HepG2 (cell line): Measurements from ENCODE around the gene MCM3AP. TPM values are rescaled to one million over a fixed set of nuclear protein-coding genes. Genes with fewer than 3 reads are reported as not detected.

ENCODE experiments used
- ATAC-seq: fragments of 200-7000 bp; cut with Tn5 transposase; 3 replicates; pipeline ENCODE4 v1.9.1; 2020; ENCODE audit warnings: mild to moderate bottlenecking, moderate library complexity
- BruUV-seq: library from RNA; stranded (reverse); fragments of 400-500 nt; replicated peaks from 2 replicates; lab custom pipeline; 2021; lab: Mats Ljungman, UMichigan
- CTCF ChIA-PET: fragments of 300-600 bp; formaldehyde crosslinking; extraction: SDS; loops from one replicate; lab custom pipeline; 2021; ENCODE audit warnings: low total read pairs, inconsistent platforms, low intra/inter-chr PET ratio; lab: Yijun Ruan, JAX
- POLR2A ChIA-PET: fragments of 350-600 bp; sonication (Branson Sonifier 250); formaldehyde crosslinking; loops from one replicate; lab custom pipeline; 2020; ENCODE audit warnings: antibody characterized with exemption, inconsistent platforms; lab: Yijun Ruan, JAX
- DNase-seq: peaks from one replicate; pipeline ENCODE4 v3.0.0-alpha.2; 2015; ENCODE audit warnings: low spot score
- FAIRE-seq: peaks from 3 replicates; lab custom pipeline; 2011; peaks lifted over from hg19 to GRCh38; lab: Jason Lieb, UNC
- H2AFZ ChIP-seq: one replicate; pipeline ENCODE4 v1.6.1; 2011; ENCODE audit warnings: low read length, inconsistent platforms
- H3K27ac ChIP-seq: fragments of 300-600 bp; 3 replicates; pipeline ENCODE4 v1.8.0; 2011; ENCODE audit warnings: mixed run types, mild to moderate bottlenecking, mixed read lengths, low read length, inconsistent platforms; ENCODE audit not compliant: insufficient read depth; ENCODE audit errors: extremely low read length
- H3K27me3 ChIP-seq, 2 experiments: fragments of 200-600 bp in 1 of 2; 2 replicates in 1 of 2; 3 replicates in 1 of 2; pipeline versions ENCODE4 v1.6.0 to v1.8.0; 2011; ENCODE audit warnings: low read length in 2 of 2, mild to moderate bottlenecking in 2 of 2, moderate library complexity in 2 of 2, inconsistent platforms in 1 of 2; ENCODE audit not compliant: insufficient read depth in 2 of 2, control insufficient read depth in 1 of 2
- H3K36me3 ChIP-seq, 2 experiments: fragments of 200-600 bp in 1 of 2; replicated peaks in 1 of 2; 2 replicates in 1 of 2; 3 replicates in 1 of 2; pipeline versions ENCODE4 v1.5.1 to v1.8.0; 2011; ENCODE audit warnings: low read length in 2 of 2, inconsistent platforms in 1 of 2; ENCODE audit not compliant: insufficient read depth in 2 of 2, control insufficient read depth in 1 of 2
- H3K4me1 ChIP-seq: 2 replicates; pipeline ENCODE4 v1.5.1; 2012; ENCODE audit warnings: low read length, inconsistent platforms; ENCODE audit not compliant: insufficient read depth
- H3K4me2 ChIP-seq: 2 replicates; pipeline ENCODE4 v1.6.0; 2011; ENCODE audit warnings: low read depth, low read length, inconsistent platforms
- H3K4me3 ChIP-seq, 3 experiments: fragments of 200-600 bp in 1 of 3; sonication (generic), shearing (Covaris generic) in 1 of 3; replicated peaks in 1 of 3; 2 replicates each; pipeline ENCODE4 v1.5.1; 2011 to 2016; ENCODE audit warnings: low read length in 3 of 3, inconsistent platforms in 2 of 3, low read depth in 2 of 3, mild to moderate bottlenecking in 2 of 3, control low read depth in 1 of 3, mixed read lengths in 1 of 3; ENCODE audit not compliant: insufficient read depth in 1 of 3
- H3K79me2 ChIP-seq: one replicate; pipeline ENCODE4 v1.6.1; 2011; ENCODE audit warnings: low read length, inconsistent platforms; ENCODE audit not compliant: insufficient read depth
- H3K9ac ChIP-seq: 2 replicates; pipeline ENCODE4 v1.6.0; 2011; ENCODE audit warnings: mild to moderate bottlenecking, low read depth, low read length, inconsistent platforms; ENCODE audit not compliant: insufficient read depth
- H3K9me3 ChIP-seq: 2 replicates; pipeline ENCODE4 v1.5.1; 2012; ENCODE audit warnings: mild to moderate bottlenecking, low read length
- H4K20me1 ChIP-seq: 2 replicates; pipeline ENCODE4 v1.6.0; 2011; ENCODE audit warnings: inconsistent platforms, mild to moderate bottlenecking, low read length, moderate library complexity; ENCODE audit not compliant: insufficient read depth
- BCL6 ChIP-seq: IDR thresholded peaks from 2 replicates; pipeline ENCODE4 v1.6.1; 2016; ENCODE audit warnings: missing genetic modification reagents, missing compliant biosample characterization
- CCDC6 ChIP-seq: sonication (generic); formaldehyde crosslinking; IDR thresholded peaks from 2 replicates; pipeline ENCODE4 v1.8.1; 2022; ENCODE audit warnings: mild to moderate bottlenecking, missing genetic modification reagents, moderate library complexity
- POLR2A ChIP-seq, 2 experiments: IDR thresholded peaks; 2 replicates each; pipeline ENCODE4 v1.6.1; 2011; ENCODE audit warnings: low read depth in 2 of 2, low read length in 2 of 2, mild to moderate bottlenecking in 1 of 2, moderate library complexity in 1 of 2; ENCODE audit not compliant: insufficient read depth in 1 of 2
- SAP130 ChIP-seq: IDR thresholded peaks from 2 replicates; pipeline ENCODE4 v1.6.1; 2016; ENCODE audit warnings: low read depth
- ZSCAN21 ChIP-seq: sonication (generic); formaldehyde crosslinking; IDR thresholded peaks from 2 replicates; pipeline ENCODE4 v1.8.0; 2022; ENCODE audit warnings: mild to moderate bottlenecking, missing genetic modification reagents, moderate library complexity, borderline replicate concordance
- WGBS: methylation state at CpG from one replicate; pipeline ENCODE4 v1.1.6; 2017; ENCODE audit warnings: low lambda C conversion rate; 5-methylcytosine and 5-hydroxymethylcytosine counted together
- in situ Hi-C: cut with HindIII; loops from 2 replicates; pipeline ENCODE4 v1.10.0; 2017; ENCODE audit warnings: low pct_unique_long_range_greater_than_20kb; ENCODE audit not compliant: extremely low pct_ligation_motif_present
- intact Hi-C: fragments of 100-400 bp; cut with micrococcal nuclease; formaldehyde crosslinking; loops from one replicate; pipeline ENCODE4 v1.10.0; 2022; ENCODE audit not compliant: unreplicated experiment
- polyA plus RNA-seq, 8 experiments: library from polyadenylated mRNA; depleted of rRNA in 3 of 8; stranded (reverse) in 7 of 8; unstranded in 1 of 8; fragments of >200 nt; fragmentation: Illumina TruSeq in 4 of 8; extraction: Trizol in 4 of 8; gene quantifications; 2 replicates each; pipeline versions ENCODE4 v1.2.1 to v1.2.3, GENCODE V29; 2011 to 2016; ENCODE audit warnings: low read depth in 4 of 8, missing spikeins in 1 of 8, mixed read lengths in 1 of 8; ENCODE audit not compliant: insufficient read depth in 1 of 8
- total RNA-seq, 5 experiments: library from RNA; depleted of rRNA; stranded (reverse); fragments of >200 nt; fragmentation: Illumina TruSeq; extraction: Trizol; gene quantifications; 2 replicates each; pipeline ENCODE4 v1.2.3, GENCODE V29; 2016; ENCODE audit warnings: low read depth in 1 of 5
- TF ChIP-seq, protein P1 (sequence below): sonication (generic); formaldehyde crosslinking; conservative IDR thresholded peaks from 2 replicates; pipeline ENCODE4 v1.4.0; 2020; ENCODE audit warnings: missing genetic modification reagents
- TF ChIP-seq, protein P2 (sequence below): sonication (generic); formaldehyde crosslinking; IDR thresholded peaks from 2 replicates; pipeline ENCODE4 v1.5.1; 2020; ENCODE audit warnings: missing genetic modification reagents, mild to moderate bottlenecking, borderline replicate concordance
- TF ChIP-seq, protein P3 (sequence below): sonication (generic); formaldehyde crosslinking; IDR thresholded peaks from 2 replicates; pipeline ENCODE4 v1.4.0; 2020; ENCODE audit warnings: mild to moderate bottlenecking, missing genetic modification reagents
- TF ChIP-seq, protein P4 (sequence below): sonication (generic); formaldehyde crosslinking; IDR thresholded peaks from 2 replicates; pipeline ENCODE4 v1.4.0; 2020; ENCODE audit warnings: missing genetic modification reagents

Gene MCM3AP
- total and polyA plus RNA-seq, 2 of the 13 experiments (the other 11 are each of a cell fraction or from before 2014, with no cell fraction given), result 27.0 to 54.7 TPM

DNA sequence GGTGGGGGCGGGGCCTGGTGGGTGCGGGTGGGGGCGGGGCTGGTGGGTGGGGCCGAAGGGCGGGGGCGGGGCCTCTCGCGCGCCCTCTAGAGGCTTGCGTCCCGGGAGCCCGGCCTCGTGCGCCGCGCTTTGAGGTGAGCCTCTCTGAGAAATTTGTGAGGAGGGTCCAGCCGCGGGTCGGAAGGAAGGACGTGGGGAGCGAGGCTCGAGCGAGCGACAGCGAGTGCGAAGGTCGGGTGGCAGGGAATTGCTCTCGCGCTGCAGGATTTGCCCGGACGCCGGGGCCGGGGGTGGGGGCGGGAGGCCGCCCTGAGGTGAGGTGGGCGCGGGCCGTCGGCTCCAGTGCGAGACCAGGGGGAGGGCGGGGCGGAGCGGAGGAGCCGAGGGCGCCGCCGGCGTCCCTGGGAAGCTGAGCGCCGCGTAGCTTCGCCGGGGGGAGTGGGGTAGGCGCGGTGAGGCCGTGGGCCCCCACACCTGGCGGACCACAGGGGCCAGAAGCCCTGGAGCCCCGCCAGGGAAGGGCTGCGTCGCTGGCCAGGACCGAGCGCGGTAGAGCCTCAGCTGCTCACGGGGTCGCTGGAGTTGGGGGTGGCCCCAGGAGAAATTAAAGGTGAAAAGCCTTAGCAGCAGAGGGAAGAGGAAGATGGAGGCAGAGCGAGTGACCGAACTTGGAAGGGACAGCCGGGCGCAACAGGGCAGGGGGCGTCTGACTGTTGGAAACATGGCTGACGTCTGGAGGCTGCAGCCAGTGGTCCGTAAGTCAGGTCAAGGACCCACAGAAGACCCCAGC, 56.1 kb downstream of the MCM3AP start (continued):
- TF ChIP-seq POLR2A (IDR thresholded peaks at IDR 0.05; ENCODE audit: insufficient read depth in 1 of 2, low read depth in 2 of 2, low read length in 2 of 2), result no peak
- TF ChIP-seq, protein P1, sequence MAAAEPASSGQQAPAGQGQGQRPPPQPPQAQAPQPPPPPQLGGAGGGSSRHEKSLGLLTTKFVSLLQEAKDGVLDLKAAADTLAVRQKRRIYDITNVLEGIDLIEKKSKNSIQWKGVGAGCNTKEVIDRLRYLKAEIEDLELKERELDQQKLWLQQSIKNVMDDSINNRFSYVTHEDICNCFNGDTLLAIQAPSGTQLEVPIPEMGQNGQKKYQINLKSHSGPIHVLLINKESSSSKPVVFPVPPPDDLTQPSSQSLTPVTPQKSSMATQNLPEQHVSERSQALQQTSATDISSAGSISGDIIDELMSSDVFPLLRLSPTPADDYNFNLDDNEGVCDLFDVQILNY (CRISPR knock-in tag), result no peak
- TF ChIP-seq, protein P2, sequence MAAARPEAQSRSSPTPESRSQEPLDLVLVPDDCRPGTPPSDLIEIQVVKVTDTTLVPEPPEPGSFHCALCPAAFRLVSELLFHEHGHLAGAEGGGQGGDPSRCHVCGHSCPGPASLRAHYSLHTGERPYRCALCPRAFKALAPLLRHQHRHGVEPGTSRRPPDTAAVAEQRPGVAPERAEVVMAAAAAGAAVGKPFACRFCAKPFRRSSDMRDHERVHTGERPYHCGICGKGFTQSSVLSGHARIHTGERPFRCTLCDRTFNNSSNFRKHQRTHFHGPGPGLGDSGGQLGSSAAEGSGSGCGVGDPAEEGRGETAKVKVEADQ (CRISPR knock-in tag), result no peak

DNA sequence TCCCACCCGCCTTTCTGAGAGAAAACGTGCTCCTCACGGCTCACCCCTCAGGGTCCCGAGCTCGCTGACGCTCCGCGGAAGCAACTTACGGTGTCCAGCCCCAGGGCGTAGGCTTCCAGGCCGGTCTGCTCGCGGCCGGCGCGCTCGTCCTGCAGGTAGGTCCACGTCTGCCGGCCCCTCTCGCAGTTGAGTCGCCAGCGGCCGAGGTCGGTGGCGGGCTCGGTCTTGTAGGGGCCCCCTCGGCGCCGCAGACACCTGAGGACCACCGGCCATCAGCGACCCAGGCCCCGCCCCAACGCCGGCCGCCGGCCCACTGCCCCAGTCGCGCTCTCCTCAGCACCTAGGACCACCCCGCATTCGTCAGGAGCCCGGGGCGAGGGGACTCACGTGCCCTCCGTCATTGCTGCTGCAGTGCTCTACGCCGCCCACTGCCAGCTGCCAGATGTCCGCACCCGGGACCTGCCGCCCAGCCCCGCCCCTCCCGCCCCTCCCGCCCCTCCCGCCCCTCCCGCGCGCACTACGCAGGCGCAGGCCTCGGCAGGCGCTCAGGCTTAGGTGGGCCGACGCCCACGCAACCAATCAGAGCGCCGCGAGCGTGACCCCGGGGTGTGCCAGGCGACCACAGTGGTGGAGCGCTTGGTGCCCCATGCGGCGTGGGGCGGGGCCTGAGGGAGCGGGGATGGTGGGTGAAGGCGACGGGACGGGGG, 56.9 kb downstream of the MCM3AP start, which contains the start of gene LSS:
Gene LSS, minus strand, starts transcription at position 430 of the 707 bp plus-strand sequence. Its CDS starts 29 bp downstream, at position 401.
- Histone ChIP-seq H3K27me3 (no peaks in the 10 kb centered on the region), H3K4me2 (peak within 1 kb of the TSS; percentile 98), H3K4me1 (peaks cover 61% of the 10 kb centered on the region), H3K4me3 (peak within 1 kb of the TSS; percentile 91 to 99 (median 98)), H3K9ac (peak within 1 kb of the TSS; percentile 85), H3K36me3 (peaks cover 0 to 9% of the 10 kb centered on the region in 2 experiments; a peak in 3 of 5 replicates), H3K79me2 (peaks cover 61% of the 10 kb centered on the region), H3K27ac (peak within 1 kb of the TSS; percentile 78), H4K20me1 (peaks cover 28% of the 10 kb centered on the region), H2AFZ (no peak within 1 kb of the TSS), H3K9me3 (no peaks in the 10 kb centered on the region)
- intact Hi-C loops, result loop anchor here (5.0 to 10.0 kb wide), 2 partner anchors 56 to 71 kb away; partner anchors contain the start of genes FTCD, MCM3AP and YBEY
- in situ Hi-C loops, result loop anchor here (5.0 kb wide), 1 partner anchor 256 kb away; no protein-coding TSS in a partner anchor
- peak; percentile 95 for DNase-seq
- CTCF ChIA-PET, result no interaction called here
- no peak for FAIRE-seq
- peak; percentile 88 for ATAC-seq
- POLR2A ChIA-PET, result interaction anchor here (1.0 to 2.0 kb wide), 3 partner anchors 25 to 255 kb away, joined by 4 to 6 read pairs (median 5); no protein-coding TSS in a partner anchor
- BruUV-seq, result no TSS peak
- 0% methylated on average over 6 of the region's 77 CpGs for WGBS
- TF ChIP-seq BCL6 (CRISPR knock-in tag), result no peak
- TF ChIP-seq CCDC6 (CRISPR knock-in tag), result 0 out of 2 replicates have a peak, but pooled peaks have one; percentile 13
- TF ChIP-seq, protein P3, sequence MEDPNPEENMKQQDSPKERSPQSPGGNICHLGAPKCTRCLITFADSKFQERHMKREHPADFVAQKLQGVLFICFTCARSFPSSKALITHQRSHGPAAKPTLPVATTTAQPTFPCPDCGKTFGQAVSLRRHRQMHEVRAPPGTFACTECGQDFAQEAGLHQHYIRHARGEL (CRISPR knock-in tag), result no peak
- TF ChIP-seq SAP130, result peak; percentile 91
- TF ChIP-seq ZSCAN21 (CRISPR knock-in tag), result peak; percentile 76; the same call in 1 of the 2 replicates
- TF ChIP-seq, protein P4, sequence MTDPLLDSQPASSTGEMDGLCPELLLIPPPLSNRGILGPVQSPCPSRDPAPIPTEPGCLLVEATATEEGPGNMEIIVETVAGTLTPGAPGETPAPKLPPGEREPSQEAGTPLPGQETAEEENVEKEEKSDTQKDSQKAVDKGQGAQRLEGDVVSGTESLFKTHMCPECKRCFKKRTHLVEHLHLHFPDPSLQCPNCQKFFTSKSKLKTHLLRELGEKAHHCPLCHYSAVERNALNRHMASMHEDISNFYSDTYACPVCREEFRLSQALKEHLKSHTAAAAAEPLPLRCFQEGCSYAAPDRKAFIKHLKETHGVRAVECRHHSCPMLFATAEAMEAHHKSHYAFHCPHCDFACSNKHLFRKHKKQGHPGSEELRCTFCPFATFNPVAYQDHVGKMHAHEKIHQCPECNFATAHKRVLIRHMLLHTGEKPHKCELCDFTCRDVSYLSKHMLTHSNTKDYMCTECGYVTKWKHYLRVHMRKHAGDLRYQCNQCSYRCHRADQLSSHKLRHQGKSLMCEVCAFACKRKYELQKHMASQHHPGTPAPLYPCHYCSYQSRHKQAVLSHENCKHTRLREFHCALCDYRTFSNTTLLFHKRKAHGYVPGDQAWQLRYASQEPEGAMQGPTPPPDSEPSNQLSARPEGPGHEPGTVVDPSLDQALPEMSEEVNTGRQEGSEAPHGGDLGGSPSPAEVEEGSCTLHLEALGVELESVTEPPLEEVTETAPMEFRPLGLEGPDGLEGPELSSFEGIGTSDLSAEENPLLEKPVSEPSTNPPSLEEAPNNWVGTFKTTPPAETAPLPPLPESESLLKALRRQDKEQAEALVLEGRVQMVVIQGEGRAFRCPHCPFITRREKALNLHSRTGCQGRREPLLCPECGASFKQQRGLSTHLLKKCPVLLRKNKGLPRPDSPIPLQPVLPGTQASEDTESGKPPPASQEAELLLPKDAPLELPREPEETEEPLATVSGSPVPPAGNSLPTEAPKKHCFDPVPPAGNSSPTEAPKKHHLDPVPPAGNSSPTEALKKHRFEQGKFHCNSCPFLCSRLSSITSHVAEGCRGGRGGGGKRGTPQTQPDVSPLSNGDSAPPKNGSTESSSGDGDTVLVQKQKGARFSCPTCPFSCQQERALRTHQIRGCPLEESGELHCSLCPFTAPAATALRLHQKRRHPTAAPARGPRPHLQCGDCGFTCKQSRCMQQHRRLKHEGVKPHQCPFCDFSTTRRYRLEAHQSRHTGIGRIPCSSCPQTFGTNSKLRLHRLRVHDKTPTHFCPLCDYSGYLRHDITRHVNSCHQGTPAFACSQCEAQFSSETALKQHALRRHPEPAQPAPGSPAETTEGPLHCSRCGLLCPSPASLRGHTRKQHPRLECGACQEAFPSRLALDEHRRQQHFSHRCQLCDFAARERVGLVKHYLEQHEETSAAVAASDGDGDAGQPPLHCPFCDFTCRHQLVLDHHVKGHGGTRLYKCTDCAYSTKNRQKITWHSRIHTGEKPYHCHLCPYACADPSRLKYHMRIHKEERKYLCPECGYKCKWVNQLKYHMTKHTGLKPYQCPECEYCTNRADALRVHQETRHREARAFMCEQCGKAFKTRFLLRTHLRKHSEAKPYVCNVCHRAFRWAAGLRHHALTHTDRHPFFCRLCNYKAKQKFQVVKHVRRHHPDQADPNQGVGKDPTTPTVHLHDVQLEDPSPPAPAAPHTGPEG (CRISPR knock-in tag), result 0 out of 2 replicates have a peak, but pooled peaks have one; percentile 44
